ENCODE data around the gene MTERF4.

The MTERF4 gene

GRCh38 chr2:241068942-241069810 lies 32.9 kb downstream of the MTERF4 start:
- no peak for DNase-seq

- no peak for DNase-seq
These were observed 33.7 kb downstream of the MTERF4 start for GRCh38 chr2:241068136-241068941.

GRCh38 chr2:241067501-241068135 lies 34.5 kb downstream of the MTERF4 start:
- no peak for DNase-seq

- no peak for DNase-seq
These were observed 35.2 kb downstream of the MTERF4 start for GRCh38 chr2:241066893-241067341.

DNA sequence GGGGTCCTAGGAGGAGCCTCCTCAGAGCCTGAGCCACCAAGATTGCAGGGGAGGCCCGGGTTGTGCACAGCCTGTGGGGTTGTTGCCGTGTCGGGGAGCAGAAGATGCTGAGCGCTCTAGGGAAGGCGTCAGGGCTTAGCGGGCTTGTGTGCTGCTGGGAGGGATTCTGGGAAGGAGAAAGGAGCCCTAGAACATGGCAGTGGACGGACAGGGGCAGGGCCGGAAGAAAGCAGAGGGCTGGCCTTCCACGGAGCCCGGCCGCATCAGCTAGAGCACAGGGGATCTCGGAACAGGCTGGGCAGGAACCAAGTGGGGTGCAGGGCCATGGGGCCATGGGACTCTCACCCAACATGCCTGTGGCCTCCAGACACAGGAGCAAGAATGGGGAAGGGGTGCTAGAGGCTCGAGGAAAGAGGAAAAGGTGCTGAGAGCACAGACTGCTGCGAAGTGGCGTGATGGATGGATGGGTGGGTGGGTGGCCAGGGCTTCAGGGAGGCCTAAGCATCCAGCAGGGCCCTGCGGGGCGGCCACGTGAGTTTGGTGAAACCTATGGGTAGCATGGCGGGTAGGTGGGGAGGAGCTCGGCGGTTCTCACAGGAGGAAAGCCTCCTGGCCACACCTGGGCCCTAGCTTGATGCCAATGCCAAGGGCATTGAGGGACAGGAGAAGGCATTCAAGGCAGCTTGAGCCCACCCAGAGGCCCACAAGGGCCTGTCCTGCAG lies 35.8 kb downstream of the MTERF4 start:
- no peak for DNase-seq

GRCh38 chr2:241065355-241065803 lies 36.7 kb downstream of the MTERF4 start:
- no peak for DNase-seq

GRCh38 chr2:241064802-241065354 lies 37.2 kb downstream of the MTERF4 start:
- DNase-seq, result no peak

GRCh38 chr2:241064008-241064801 lies 37.9 kb downstream of the MTERF4 start:
- no peak for DNase-seq

- no peak for DNase-seq
These were observed 38.5 kb downstream of the MTERF4 start for GRCh38 chr2:241063587-241063986.

- DNase-seq, result no peak
These were observed 39.0 kb downstream of the MTERF4 start for GRCh38 chr2:241063093-241063551.

DNA sequence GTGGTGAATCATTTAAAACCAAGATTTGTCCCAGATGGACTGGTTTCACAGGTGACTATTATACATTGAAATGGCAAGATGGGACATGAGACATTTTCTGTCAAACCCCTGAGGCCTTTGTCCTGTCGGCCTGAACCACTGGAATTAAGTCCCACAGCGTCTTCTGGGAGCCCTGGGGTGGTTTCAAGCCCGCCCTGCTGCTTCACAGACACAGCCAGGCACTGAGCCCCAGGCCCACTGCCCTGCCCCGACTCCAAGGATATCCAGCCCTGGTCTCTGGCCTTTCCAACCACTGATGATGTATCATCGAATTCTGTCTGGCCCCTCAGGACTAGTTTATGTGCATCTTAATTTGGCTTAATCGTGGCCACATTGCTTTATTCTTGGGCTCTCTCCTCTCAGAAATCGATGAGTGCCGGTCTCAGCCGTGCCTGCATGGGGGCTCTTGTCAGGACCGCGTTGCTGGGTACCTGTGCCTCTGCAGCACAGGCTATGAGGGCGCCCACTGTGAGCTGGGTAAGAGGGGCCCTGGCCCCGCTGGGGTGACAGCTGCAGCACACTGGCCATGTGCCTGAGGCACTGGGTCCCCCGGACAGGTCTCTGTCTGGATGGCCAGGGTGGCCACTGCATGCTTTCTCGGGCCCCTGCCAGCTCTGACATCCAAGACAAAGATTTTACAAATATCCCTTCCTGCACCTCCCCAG lies 39.5 kb downstream of the MTERF4 start:
- no peak for DNase-seq

DNA sequence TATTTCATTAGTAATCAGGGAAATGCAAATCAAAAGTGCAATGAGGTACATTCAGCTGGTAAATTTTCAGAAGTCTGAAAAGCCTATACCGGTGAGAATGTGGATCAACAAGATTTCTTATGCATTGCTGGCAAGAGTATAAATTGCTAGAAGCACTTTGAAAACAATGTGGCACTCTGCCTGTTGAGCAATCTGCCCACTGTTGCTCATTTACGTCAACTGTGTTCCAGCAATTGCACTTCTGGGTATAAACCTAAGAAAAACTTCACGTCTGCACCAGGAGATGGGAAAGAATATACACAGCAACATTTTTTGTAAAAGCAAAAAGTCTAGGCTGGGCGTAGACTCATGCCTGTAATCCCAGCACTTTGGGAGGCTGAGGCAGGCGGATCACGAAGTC lies 40.8 kb downstream of the MTERF4 start:
- DNase-seq, result no peak

- DNase-seq, result no peak
These were observed 48.4 kb downstream of the MTERF4 start for GRCh38 chr2:241053576-241054251.

DNA sequence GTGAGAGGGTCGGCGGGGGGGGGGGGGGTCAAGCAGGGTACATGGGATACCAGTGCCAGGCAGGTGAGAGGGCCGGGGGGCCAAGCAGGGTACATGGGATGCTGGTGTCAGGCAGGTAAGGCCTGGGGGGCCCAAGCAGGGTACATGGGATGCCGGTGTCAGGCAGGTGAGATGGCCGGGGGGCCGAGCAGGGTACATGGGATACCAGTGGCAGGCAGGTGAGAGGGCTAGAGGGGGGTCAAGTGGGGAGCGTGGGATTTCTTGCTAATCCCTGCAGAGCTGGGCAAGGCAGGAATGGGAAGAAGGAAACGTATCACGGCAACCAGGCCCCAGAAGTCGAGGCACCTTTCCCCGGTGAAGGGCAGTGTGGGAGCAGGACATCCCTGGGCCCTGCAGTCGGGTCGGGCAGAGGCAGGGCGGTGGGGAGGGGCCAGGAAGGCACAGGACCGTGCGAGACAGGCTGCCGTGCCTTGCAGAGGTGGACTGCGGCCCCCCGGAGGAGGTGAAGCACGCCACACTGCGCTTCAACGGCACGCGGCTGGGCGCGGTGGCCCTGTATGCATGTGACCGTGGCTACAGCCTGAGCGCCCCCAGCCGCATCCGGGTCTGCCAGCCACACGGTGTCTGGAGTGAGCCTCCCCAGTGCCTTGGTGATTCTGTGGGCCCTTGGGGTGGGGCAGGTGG lies 49.3 kb downstream of the MTERF4 start:
- no peak for DNase-seq

DNA sequence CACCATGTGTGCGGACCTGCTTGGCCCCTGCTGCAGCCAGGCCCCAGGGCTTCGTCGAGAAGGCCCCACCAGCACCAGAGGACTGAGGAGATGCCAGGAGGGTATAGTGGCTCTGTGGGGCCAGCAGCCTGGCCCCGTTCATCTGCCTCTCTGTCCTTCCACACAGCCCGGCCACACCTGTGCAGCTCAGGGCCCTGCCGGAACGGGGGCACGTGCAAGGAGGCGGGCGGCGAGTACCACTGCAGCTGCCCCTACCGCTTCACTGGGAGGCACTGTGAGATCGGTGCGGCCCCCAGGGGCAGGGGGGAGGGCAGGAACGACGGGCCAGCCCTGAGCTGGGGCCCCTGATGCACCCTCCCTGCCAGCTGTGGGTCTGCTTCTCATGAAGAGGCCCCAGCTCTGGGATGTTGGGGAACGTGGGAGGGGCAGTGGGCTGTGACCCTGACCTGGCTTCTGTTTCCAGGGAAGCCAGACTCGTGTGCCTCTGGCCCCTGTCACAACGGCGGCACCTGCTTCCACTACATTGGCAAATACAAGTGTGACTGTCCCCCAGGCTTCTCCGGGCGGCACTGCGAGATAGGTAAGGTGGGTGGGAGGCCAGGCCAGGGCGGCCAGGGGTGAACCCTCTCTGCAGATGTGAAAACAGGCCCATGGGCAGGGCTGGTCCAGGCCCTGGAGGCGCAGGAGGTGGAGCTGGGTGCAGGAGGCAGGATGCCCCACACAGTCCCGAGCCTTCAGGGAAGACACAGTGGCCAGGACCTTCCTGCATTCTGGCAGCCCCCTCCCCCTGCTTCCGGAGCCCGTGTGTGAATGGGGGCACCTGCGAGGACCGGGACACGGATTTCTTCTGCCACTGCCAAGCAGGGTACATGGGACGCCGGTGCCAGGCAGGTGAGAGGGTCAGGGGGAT lies 50.3 kb downstream of the MTERF4 start:
- DNase-seq, result no peak

DNA sequence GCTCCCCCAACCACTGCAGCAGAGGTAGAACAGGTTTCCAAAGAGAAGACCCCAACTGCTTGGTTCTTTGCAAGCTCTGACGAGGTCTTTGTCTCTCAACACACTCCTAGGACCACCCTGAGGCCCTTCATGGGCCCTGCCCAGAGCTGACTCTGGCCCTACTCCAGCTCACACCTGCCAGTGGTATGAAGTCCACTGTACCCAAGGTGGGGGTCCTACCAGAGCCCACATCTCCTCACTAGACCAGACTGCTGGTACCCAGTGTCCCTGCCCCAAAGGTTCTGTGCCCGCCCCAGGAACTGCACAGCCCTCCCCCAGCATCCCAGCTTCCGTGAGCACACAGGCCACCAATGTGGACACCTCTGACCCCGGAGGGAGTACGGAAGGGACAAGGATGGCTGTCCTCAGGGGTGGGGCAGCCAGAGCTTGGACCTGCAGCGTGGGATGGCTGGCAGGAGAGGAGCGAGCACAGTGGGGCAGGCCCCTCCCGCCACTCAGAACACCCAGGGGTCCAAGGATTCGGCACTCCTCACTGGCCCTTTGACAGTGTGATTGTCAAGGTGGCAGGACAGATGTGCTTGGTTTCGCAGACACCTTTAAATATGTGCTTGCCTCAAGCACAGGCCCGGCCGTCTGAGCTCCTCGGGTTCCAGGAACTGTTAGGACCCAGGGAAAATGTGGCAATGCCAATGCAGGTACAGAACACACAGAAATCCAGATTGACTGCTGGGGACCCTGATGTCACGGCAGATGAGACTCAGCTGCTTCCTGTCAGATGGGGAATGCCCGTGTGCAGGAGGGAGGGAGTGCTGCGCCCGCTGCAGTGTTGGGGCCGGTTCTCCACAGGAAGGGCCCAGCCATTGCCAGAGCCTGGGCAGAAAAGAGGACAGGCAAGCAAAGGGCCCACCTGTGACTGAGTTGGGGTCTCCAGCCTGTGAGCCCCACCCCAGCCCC lies 51.2 kb downstream of the MTERF4 start:
- DNase-seq, result no peak

Measured in fibroblast of skin of scalp (primary cell).